Measurements from ENCODE around the gene ANKRD52.

The ANKRD52 gene

GRCh38 chr12:56252649-56253048, 5.5 kb downstream of the ANKRD52 start:
- TF ChIP-seq, protein P1, sequence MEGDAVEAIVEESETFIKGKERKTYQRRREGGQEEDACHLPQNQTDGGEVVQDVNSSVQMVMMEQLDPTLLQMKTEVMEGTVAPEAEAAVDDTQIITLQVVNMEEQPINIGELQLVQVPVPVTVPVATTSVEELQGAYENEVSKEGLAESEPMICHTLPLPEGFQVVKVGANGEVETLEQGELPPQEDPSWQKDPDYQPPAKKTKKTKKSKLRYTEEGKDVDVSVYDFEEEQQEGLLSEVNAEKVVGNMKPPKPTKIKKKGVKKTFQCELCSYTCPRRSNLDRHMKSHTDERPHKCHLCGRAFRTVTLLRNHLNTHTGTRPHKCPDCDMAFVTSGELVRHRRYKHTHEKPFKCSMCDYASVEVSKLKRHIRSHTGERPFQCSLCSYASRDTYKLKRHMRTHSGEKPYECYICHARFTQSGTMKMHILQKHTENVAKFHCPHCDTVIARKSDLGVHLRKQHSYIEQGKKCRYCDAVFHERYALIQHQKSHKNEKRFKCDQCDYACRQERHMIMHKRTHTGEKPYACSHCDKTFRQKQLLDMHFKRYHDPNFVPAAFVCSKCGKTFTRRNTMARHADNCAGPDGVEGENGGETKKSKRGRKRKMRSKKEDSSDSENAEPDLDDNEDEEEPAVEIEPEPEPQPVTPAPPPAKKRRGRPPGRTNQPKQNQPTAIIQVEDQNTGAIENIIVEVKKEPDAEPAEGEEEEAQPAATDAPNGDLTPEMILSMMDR (IDR thresholded peaks at IDR 0.05; ENCODE audit: low read depth, low read length, missing control alignments), result no peak
- Histone ChIP-seq H3K4me3 (ENCODE audit: low read depth, low read length) (no peak overlapping the region), H3K27ac (no peak overlapping the region), H3K36me3 (replicated peaks) (peaks cover 81% of the 10 kb centered on the region), H3K27me3 (replicated peaks) (no peaks in the 10 kb centered on the region)
- no peak for DNase-seq
- in situ Hi-C loops (cut with HindIII; ENCODE audit: low pct_ligation_motif_present, low sequenced_read_pairs), result no loop called here

- peaks cover 87% of the 10 kb centered on the region for H3K36me3 ChIP-seq (replicated peaks)
- H3K27me3 ChIP-seq (replicated peaks), result no peaks in the 10 kb centered on the region
- in situ Hi-C loops (cut with HindIII; ENCODE audit: low pct_ligation_motif_present, low sequenced_read_pairs), result no loop called here
- H3K4me3 ChIP-seq (ENCODE audit: low read depth, low read length), result no peak overlapping the region
- TF ChIP-seq, protein P1 (IDR thresholded peaks at IDR 0.05; ENCODE audit: low read depth, low read length, missing control alignments), result no peak
- DNase-seq, result no peak
- no peak overlapping the region for H3K27ac ChIP-seq
Measured at GRCh38 chr12:56248711-56249110, 9.5 kb downstream of the ANKRD52 start.

DNA sequence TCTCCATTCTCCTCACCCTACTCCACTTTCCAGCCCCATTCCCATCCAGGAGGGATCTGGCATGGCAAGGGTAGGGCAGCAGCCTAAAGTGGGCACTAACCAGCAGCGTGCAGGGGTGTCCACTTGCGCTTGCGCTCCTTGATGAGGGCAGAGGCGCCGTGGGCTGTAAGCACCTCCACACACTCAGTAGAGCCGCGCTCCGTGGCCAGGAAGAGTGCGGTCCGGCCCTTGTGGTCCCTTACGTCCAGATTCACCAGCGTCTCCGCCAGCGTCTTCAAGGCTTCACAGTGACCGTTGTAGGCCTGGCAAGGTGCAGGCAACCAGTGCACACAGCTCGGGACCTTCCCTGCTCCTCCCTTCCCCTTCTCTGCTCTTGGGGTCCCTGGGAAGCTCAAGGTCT, 10.3 kb downstream of the ANKRD52 start:
- no peak for DNase-seq
- in situ Hi-C loops (cut with HindIII; ENCODE audit: low pct_ligation_motif_present, low sequenced_read_pairs), result no loop called here
- Histone ChIP-seq H3K27ac (no peak overlapping the region), H3K27me3 (replicated peaks) (no peaks in the 10 kb centered on the region), H3K4me3 (ENCODE audit: low read depth, low read length) (no peak overlapping the region), H3K36me3 (replicated peaks) (peaks cover 85% of the 10 kb centered on the region)
- TF ChIP-seq, protein P1 (IDR thresholded peaks at IDR 0.05; ENCODE audit: low read depth, low read length, missing control alignments), result no peak

GRCh38 chr12:56244494-56244893, 13.7 kb downstream of the ANKRD52 start:
- no peak overlapping the region for H3K27ac ChIP-seq
- in situ Hi-C loops (cut with HindIII; ENCODE audit: low pct_ligation_motif_present, low sequenced_read_pairs), result no loop called here
- TF ChIP-seq, protein P1 (IDR thresholded peaks at IDR 0.05; ENCODE audit: low read depth, low read length, missing control alignments), result no peak
- peaks cover 82% of the 10 kb centered on the region for H3K36me3 ChIP-seq (replicated peaks)
- DNase-seq, result no peak
- H3K4me3 ChIP-seq (ENCODE audit: low read depth, low read length), result no peak overlapping the region
- H3K27me3 ChIP-seq (replicated peaks), result no peaks in the 10 kb centered on the region

DNA sequence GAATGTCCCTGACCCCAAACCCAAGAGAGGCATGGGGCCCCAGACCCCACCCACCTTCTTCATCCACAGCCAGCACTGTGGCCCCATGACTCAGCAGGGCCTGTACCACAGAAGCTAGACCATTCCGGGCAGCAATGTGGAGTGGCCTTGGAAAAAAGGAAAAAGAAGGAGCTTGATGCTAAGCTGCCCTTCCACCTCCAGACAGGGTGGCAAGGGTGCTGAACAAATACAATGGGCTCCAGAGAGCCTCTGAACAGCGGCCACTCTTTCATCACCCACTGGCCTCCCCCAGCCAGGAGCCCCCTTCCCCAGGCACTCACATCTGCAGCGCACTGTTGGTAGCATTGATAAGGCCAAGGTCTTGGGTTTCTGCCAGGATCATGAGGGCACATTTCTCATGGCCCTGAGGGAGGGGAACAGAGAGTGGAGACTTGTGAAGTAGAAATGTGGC, 14.4 kb downstream of the ANKRD52 start:
- no peak for DNase-seq
- Histone ChIP-seq H3K4me3 (ENCODE audit: low read depth, low read length) (no peak overlapping the region), H3K27ac (no peak overlapping the region), H3K27me3 (replicated peaks) (no peaks in the 10 kb centered on the region), H3K36me3 (replicated peaks) (peaks cover 76% of the 10 kb centered on the region)
- TF ChIP-seq, protein P1 (IDR thresholded peaks at IDR 0.05; ENCODE audit: low read depth, low read length, missing control alignments), result no peak
- in situ Hi-C loops (cut with HindIII; ENCODE audit: low pct_ligation_motif_present, low sequenced_read_pairs), result no loop called here

DNA sequence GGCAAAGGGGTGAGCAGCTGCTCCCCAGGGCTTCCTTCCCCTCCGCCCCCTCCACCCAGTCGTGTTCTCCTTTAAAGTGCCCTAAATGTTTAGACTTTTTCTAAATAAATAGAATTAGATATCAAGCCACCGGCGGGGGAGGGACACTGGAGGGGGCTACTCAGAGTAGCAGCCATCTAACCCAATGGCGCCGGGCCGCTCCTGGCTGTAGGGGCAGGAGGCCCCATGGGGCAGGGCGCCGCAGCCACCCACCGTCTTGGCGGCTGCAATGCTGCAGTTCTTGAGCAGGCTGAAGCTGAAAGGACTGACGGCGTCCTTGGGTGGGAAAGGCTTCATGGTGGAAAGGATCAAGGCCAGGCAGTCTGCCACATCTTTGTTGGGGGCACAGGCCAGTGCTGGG, 15.2 kb downstream of the ANKRD52 start:
- Histone ChIP-seq H3K4me3 (ENCODE audit: low read depth, low read length) (no peak overlapping the region), H3K27ac (no peak overlapping the region), H3K36me3 (replicated peaks) (peaks cover 68% of the 10 kb centered on the region), H3K27me3 (replicated peaks) (no peaks in the 10 kb centered on the region)
- no peak for DNase-seq
- in situ Hi-C loops (cut with HindIII; ENCODE audit: low pct_ligation_motif_present, low sequenced_read_pairs), result no loop called here
- TF ChIP-seq, protein P1 (IDR thresholded peaks at IDR 0.05; ENCODE audit: low read depth, low read length, missing control alignments), result no peak
